Endodermal cell (in vitro differentiated cells): ENCODE measurements around the gene MPRIP. TPM values are rescaled to one million over a fixed set of nuclear protein-coding genes. Genes with fewer than 3 reads are reported as not detected.

ENCODE experiments used
- DNase-seq: peaks from one replicate; pipeline ENCODE4 v3.0.0-alpha.2; 2017
- H3K27ac ChIP-seq: 2 replicates; pipeline ENCODE4 v1.5.1; 2013; ENCODE audit warnings: mild to moderate bottlenecking, low read depth, low read length, moderate library complexity
- H3K27me3 ChIP-seq: 2 replicates; pipeline ENCODE4 v1.6.1; 2013; ENCODE audit warnings: mild to moderate bottlenecking, low read length, moderate library complexity; ENCODE audit not compliant: insufficient read depth, control insufficient read depth, poor library complexity, severe bottlenecking
- H3K36me3 ChIP-seq: 2 replicates; pipeline ENCODE4 v1.7.0; 2013; ENCODE audit warnings: mild to moderate bottlenecking, low read length, moderate library complexity; ENCODE audit not compliant: control insufficient read depth, insufficient read depth
- H3K4me1 ChIP-seq: one replicate; pipeline ENCODE4 v1.7.0; 2013; ENCODE audit warnings: low read length; ENCODE audit not compliant: control insufficient read depth, insufficient read depth
- H3K4me3 ChIP-seq: 2 replicates; pipeline ENCODE4 v1.5.1; 2013; ENCODE audit warnings: mild to moderate bottlenecking, low read length, moderate library complexity
- H3K9ac ChIP-seq: 2 replicates; pipeline ENCODE4 v1.6.1; 2013; ENCODE audit warnings: mild to moderate bottlenecking, low read length, moderate library complexity; ENCODE audit not compliant: poor library complexity, severe bottlenecking; ENCODE audit errors: extremely low read depth
- H3K9me3 ChIP-seq: 2 replicates; pipeline ENCODE4 v1.6.1; 2013; ENCODE audit warnings: mild to moderate bottlenecking, low read length, moderate library complexity; ENCODE audit not compliant: control insufficient read depth
- H3K27ac Mint-ChIP-seq: 2 replicates; pipeline ENCODE4 v1.8.0; 2020; ENCODE audit warnings: mixed read lengths
- H3K27me3 Mint-ChIP-seq: 2 replicates; pipeline ENCODE4 v1.8.0; 2021; ENCODE audit warnings: mild to moderate bottlenecking, mixed read lengths; ENCODE audit not compliant: insufficient read depth
- H3K36me3 Mint-ChIP-seq: 2 replicates; pipeline ENCODE4 v1.8.0; 2020; ENCODE audit warnings: low read depth, mixed read lengths
- H3K4me1 Mint-ChIP-seq: 2 replicates; pipeline ENCODE4 v1.8.0; 2020; ENCODE audit warnings: mixed read lengths
- H3K4me3 Mint-ChIP-seq: 2 replicates; pipeline ENCODE4 v1.8.0; 2020; ENCODE audit warnings: mild to moderate bottlenecking, moderate library complexity, mixed read lengths
- H3K9me3 Mint-ChIP-seq: 2 replicates; pipeline ENCODE4 v1.8.0; 2020; ENCODE audit warnings: mild to moderate bottlenecking, mixed read lengths
- CTCF ChIP-seq: fragments of 200-600 bp; sonication (generic); conservative IDR thresholded peaks from 2 replicates; pipeline ENCODE4 v1.5.0; 2021; ENCODE audit warnings: antibody characterized with exemption, mild to moderate bottlenecking
- WGBS, 2 experiments: methylation state at CpG; one replicate each; pipeline versions ENCODE4 v1.1.5 to v1.1.7; 2013; ENCODE audit warnings: missing lambda C conversion rate in 2 of 2, mixed read lengths in 1 of 2; ENCODE audit not compliant: insufficient coverage in 1 of 2, insufficient read length in 1 of 2; 5-methylcytosine and 5-hydroxymethylcytosine counted together
- total RNA-seq, 2 donors: library from RNA; stranded (reverse); fragmentation: NEBNext Ultra II Directional in 1 of 2; extraction: Animal tissue kit (Norgen Biotek cat#: 25700) in 1 of 2; gene quantifications; 2 replicates in 1 of 2; 3 replicates in 1 of 2; pipeline ENCODE4 v1.2.1, GENCODE V29; 2021

MPRIP gene
- total RNA-seq, 2 donors from 2014 or later, result 154 to 155 TPM

GRCh38 chr17:17206124-17206912, 164.1 kb downstream of the MPRIP start, which contains the start of gene PLD6:
Gene PLD6 (minus strand): TSS chr17:17206333. CDS start chr17:17206286, 47 bp downstream.
- Mint-ChIP-seq H3K27ac (no peak within 1 kb of the TSS), H3K9me3 (peaks cover 2% of the 10 kb centered on the region), H3K27me3 (no peaks in the 10 kb centered on the region), H3K4me3 (no peak within 1 kb of the TSS), H3K4me1 (no peaks in the 10 kb centered on the region), H3K36me3 (peaks cover 3% of the 10 kb centered on the region)
- Histone ChIP-seq H3K36me3 (peaks cover 1% of the 10 kb centered on the region), H3K4me1 (no peaks in the 10 kb centered on the region), H3K27ac (no peak within 1 kb of the TSS), H3K9ac (no peak within 1 kb of the TSS), H3K27me3 (peaks cover 13% of the 10 kb centered on the region), H3K9me3 (no peaks in the 10 kb centered on the region), H3K4me3 (no peak within 1 kb of the TSS)
- 67 to 68% methylated on average over 44 to 76 of the region's 78 CpGs for WGBS, 2 experiments
- no peak for TF ChIP-seq CTCF
- no peak for DNase-seq

- no peak overlapping the region for H3K4me3 ChIP-seq
- Mint-ChIP-seq H3K27me3 (no peaks in the 10 kb centered on the region), H3K36me3 (peaks cover 7% of the 10 kb centered on the region), H3K4me1 (no peaks in the 10 kb centered on the region), H3K4me3 (no peak overlapping the region), H3K27ac (no peak overlapping the region), H3K9me3 (peaks cover 2% of the 10 kb centered on the region)
- WGBS, 2 experiments, result 93 to 94% methylated on average over 11 to 16 of the region's 16 CpGs
- no peaks in the 10 kb centered on the region for H3K4me1 ChIP-seq
- no peak for DNase-seq
- no peak overlapping the region for H3K9ac ChIP-seq
- H3K27me3 ChIP-seq, result peaks cover 13% of the 10 kb centered on the region
- no peaks in the 10 kb centered on the region for H3K9me3 ChIP-seq
- H3K27ac ChIP-seq, result no peak overlapping the region
- H3K36me3 ChIP-seq, result peaks cover 4% of the 10 kb centered on the region
- TF ChIP-seq CTCF, result no peak
Measured at GRCh38 chr17:17206913-17207335, 164.7 kb downstream of the MPRIP start.

GRCh38 chr17:17207998-17208397, 165.7 kb downstream of the MPRIP start:
- Mint-ChIP-seq H3K4me1 (no peaks in the 10 kb centered on the region), H3K27ac (no peak overlapping the region), H3K9me3 (peaks cover 2% of the 10 kb centered on the region), H3K4me3 (no peak overlapping the region), H3K36me3 (peaks cover 12% of the 10 kb centered on the region), H3K27me3 (no peaks in the 10 kb centered on the region)
- no peak overlapping the region for H3K9ac ChIP-seq
- no peak for DNase-seq
- peaks cover 7% of the 10 kb centered on the region for H3K36me3 ChIP-seq
- H3K4me1 ChIP-seq, result no peaks in the 10 kb centered on the region
- H3K4me3 ChIP-seq, result no peak overlapping the region
- H3K9me3 ChIP-seq, result no peaks in the 10 kb centered on the region
- H3K27ac ChIP-seq, result no peak overlapping the region
- TF ChIP-seq CTCF, result no peak
- WGBS, 2 experiments, result 97 to 100% methylated on average over 3 to 6 of the region's 8 CpGs
- peaks cover 13% of the 10 kb centered on the region for H3K27me3 ChIP-seq
